ENCODE results near the gene HAGH.

DNA sequence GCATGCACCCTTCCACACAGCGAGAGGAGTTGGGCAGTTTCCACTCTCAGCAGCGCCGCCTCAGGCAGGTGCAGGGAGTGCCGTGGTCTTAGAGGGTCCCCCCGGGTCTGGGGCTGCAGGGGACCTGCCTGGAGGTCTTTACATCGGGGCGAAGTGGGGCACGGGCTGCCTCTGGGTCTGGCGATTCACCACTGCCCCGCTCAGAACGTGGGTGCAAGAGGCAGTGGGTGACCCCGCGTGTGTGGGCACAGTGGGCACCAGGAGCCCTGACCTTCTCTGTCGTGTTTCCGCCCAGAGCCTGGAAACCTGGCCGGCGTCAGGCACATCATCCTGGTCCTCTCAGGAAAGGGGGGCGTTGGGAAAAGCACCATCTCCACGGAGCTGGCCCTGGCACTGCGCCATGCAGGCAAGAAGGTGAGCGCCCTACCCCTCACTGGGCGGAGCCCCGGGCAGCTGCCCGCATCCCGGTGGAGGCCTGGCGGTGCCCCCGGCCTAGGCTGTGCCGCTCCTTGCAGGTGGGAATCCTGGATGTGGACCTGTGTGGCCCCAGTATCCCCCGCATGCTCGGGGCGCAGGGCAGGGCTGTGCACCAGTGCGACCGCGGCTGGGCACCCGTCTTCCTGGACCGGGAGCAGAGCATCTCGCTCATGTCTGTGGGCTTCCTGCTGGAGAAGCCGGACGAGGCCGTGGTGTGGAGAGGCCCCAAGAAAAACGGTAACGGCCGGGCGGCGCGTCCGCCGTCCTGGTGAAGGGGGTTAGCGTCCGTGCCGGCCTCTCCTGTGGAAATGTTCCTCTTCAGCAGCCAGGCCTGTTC lies 40.2 kb downstream of the HAGH start:
- no peak for TF ChIP-seq POLR2A (IDR thresholded peaks at IDR 0.05)
- TF ChIP-seq CTCF (IDR thresholded peaks at IDR 0.05), result no peak

Measured in right lobe of liver (tissue), 4 donors.